Measurements from ENCODE around the gene FSD1L. TPM values are rescaled to one million over a fixed set of nuclear protein-coding genes. Genes with fewer than 3 reads are reported as not detected.

Gene FSD1L
- total and polyA plus RNA-seq, 12 donors: 1.1 to 16.3 (median 7.6) TPM

- WGBS, 2 donors: 64 to 71% methylated on average over 15 of the region's 15 CpGs
- H3K36me3 ChIP-seq: peaks cover 0 to 4% (median 0%) of the 10 kb centered on the region in 9 donors
- H3K4me3 ChIP-seq: peak overlapping the region in 8 of 10 donors; percentile 14 to 39 (median 26)
- peak overlapping the region in 9 of 10 donors; percentile 13 to 83 (median 58) for H3K27ac ChIP-seq
- no peaks in the 10 kb centered on the region for H3K27me3 ChIP-seq
- ATAC-seq (peak; percentile 73 to 91 (median 86)), DNase-seq (peak; percentile 48 to 65)
- intact Hi-C loops (cut with DNase I): no loop called here
- peaks cover 0 to 62% (median 18%) of the 10 kb centered on the region in 9 donors for H3K4me1 ChIP-seq
- H3K9me3 ChIP-seq: peaks cover 0 to 7% (median 0%) of the 10 kb centered on the region in 11 donors
- TF ChIP-seq, protein P1, sequence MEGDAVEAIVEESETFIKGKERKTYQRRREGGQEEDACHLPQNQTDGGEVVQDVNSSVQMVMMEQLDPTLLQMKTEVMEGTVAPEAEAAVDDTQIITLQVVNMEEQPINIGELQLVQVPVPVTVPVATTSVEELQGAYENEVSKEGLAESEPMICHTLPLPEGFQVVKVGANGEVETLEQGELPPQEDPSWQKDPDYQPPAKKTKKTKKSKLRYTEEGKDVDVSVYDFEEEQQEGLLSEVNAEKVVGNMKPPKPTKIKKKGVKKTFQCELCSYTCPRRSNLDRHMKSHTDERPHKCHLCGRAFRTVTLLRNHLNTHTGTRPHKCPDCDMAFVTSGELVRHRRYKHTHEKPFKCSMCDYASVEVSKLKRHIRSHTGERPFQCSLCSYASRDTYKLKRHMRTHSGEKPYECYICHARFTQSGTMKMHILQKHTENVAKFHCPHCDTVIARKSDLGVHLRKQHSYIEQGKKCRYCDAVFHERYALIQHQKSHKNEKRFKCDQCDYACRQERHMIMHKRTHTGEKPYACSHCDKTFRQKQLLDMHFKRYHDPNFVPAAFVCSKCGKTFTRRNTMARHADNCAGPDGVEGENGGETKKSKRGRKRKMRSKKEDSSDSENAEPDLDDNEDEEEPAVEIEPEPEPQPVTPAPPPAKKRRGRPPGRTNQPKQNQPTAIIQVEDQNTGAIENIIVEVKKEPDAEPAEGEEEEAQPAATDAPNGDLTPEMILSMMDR (IDR thresholded peaks at IDR 0.05): no peak
Observed at GRCh38 chr9:105457560-105458294, 9.9 kb downstream of the FSD1L start.

DNA sequence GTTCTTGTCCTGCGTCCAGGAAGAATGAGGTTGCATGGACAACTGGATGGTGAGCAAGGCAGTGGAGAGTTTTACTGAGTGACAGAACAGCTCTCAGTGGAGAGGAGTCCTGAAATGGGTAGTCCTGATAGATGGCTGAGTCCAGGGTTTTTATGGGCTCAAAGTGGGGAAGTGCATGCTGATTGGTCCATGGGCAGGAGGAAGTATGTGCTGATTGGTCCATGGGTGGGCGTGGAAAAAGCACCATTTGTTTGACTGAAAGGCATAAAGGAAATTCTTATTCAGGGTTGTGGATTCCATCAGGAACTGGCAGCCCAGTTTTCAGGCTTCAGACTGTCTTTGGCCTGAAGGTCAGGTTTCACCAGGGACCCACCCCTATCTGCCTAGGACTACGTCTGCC, 10.6 kb downstream of the FSD1L start:
- intact Hi-C loops (cut with DNase I): no loop called here
- ATAC-seq (peak; percentile 8 to 87 (median 70)), DNase-seq (no peak)
- peaks cover 0 to 4% (median 0%) of the 10 kb centered on the region in 9 donors for H3K36me3 ChIP-seq
- no peaks in the 10 kb centered on the region for H3K27me3 ChIP-seq
- H3K4me1 ChIP-seq: peaks cover 0 to 62% (median 18%) of the 10 kb centered on the region in 9 donors
- WGBS, 2 donors: 84 to 88% methylated on average over 3 of the region's 3 CpGs
- H3K4me3 ChIP-seq: peak overlapping the region in 4 of 10 donors; percentile 24 to 39 (median 32)
- H3K9me3 ChIP-seq: peaks cover 0 to 7% (median 0%) of the 10 kb centered on the region in 11 donors
- peak overlapping the region in 9 of 10 donors; percentile 16 to 83 (median 58) for H3K27ac ChIP-seq
- TF ChIP-seq, protein P1 (IDR thresholded peaks at IDR 0.05): no peak

GRCh38 chr9:105459336-105459735, 11.5 kb downstream of the FSD1L start:
- peaks cover 0 to 62% (median 18%) of the 10 kb centered on the region in 9 donors for H3K4me1 ChIP-seq
- 41 to 52% methylated on average over 2 of the region's 2 CpGs for WGBS, 2 donors

DNA sequence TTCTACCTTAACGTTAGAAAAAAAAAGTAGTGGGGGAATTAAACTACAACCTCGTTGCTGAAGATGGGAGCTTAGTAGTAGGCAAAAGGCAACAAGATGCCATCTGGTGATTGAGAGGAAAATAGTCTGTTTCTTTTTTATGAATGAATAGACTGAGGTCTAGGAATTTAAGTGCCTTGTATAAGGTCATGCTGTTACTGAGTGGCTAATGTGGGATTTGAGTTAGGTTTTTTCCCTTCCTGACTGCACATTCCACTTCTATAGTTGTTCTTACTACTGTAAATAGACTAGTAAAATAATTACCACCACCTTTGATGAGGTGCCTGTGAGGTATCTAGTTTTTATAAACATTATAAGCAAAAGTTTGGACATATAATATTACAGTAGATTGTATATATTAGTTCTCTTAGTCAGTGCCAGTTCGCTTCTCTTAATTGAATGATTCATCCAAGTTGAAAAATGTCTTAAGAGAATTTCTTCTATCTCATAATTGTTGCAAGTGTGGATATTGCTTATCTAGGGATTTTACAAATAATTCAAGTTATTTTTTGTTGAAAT, 19.1 kb downstream of the FSD1L start:
- H3K27me3 ChIP-seq: no peaks in the 10 kb centered on the region
- 90 to 91% methylated on average over 3 of the region's 3 CpGs for WGBS, 2 donors
- no peak overlapping the region for H3K27ac ChIP-seq
- H3K4me1 ChIP-seq: peaks cover 0 to 6% (median 0%) of the 10 kb centered on the region in 9 donors
- ATAC-seq: no peak
- peaks cover 0 to 78% (median 6%) of the 10 kb centered on the region in 9 donors for H3K36me3 ChIP-seq
- intact Hi-C loops (cut with DNase I): no loop called here
- H3K9me3 ChIP-seq: no peaks in the 10 kb centered on the region
- DNase-seq: no peak
- TF ChIP-seq, protein P1 (IDR thresholded peaks at IDR 0.05): no peak
- H3K4me3 ChIP-seq: no peak overlapping the region

More at GRCh38 chr9:105459336-105459735, 11.5 kb downstream of the FSD1L start:
- DNase-seq (no peak), ATAC-seq (no peak)
- Histone ChIP-seq H3K27ac (peak overlapping the region in 9 of 10 donors; percentile 13 to 83 (median 53)), H3K4me3 (no peak overlapping the region), H3K27me3 (no peaks in the 10 kb centered on the region), H3K9me3 (peaks cover 0 to 7% (median 0%) of the 10 kb centered on the region in 11 donors), H3K36me3 (peaks cover 0 to 8% (median 0%) of the 10 kb centered on the region in 9 donors)
- intact Hi-C loops (cut with DNase I): no loop called here
- TF ChIP-seq, protein P1 (IDR thresholded peaks at IDR 0.05): no peak

Measured in heart right ventricle (tissue), 16 donors.